Fibroblast of skin of scalp (primary cell): ENCODE results near the gene C15orf40. TPM values are rescaled to one million over a fixed set of nuclear protein-coding genes. Genes with fewer than 3 reads are reported as not detected.
"Not testable (repeated sequence)": the region's sequence is repeated elsewhere in the genome, so short reads cannot be mapped to it uniquely, and the experiment has no call there.

ENCODE experiments used
- DNase-seq: peaks from one replicate; pipeline ENCODE4 v3.0.0-alpha.2; 2013
- polyA plus RNA-seq, 2 experiments: library from polyadenylated mRNA; unstranded; fragments of 120-200 nt; gene quantifications; one replicate each; pipeline ENCODE4 v1.2.1, GENCODE V29; 2013; ENCODE audit not compliant: insufficient read length in 2 of 2

The C15orf40 gene
- polyA plus RNA-seq (2013, experiment 1 of 2; ENCODE audit: insufficient read length): 18.1 TPM
- polyA plus RNA-seq (2013, experiment 2 of 2; ENCODE audit: insufficient read length): 19.1 TPM

DNA sequence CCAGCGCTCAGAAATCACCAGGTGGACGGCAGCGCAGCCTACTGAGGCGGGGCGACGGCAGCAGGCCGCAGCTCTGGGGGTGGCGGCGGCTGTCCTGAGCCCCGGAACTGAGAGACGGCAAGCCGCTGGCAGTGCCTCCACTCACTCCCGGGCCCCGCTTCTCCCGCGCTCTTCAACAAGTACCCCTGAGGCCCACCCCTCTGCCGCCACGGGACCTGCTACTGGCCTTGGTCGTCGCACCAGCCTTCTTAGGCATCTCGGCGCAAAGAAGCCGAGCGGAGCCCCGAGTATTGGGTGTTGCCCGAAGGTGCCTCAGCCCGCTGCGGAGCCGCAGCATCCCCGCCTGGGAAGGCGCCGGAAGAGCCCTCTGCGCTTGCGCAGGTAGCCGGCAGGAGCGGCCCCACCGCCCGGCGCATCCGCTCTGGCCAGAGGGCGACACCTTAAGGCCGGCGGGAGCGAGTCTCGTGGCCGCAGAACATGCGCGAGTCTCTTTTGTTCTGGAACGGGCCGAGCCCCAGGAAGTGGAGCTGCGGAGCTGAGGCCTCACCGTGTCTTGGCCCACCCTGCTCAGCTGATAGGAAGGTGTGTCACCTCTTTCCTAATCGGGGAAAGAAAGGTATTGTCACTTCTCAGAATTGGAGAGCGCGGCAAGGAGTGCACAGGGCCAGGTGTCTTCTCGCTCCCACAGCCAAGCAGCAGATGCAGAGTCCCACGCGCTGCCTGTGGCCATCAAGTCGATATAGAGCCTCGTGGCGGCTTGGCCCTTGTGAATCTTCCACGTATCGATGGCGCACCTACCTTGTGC lies at the start of gene C15orf40:
Gene C15orf40 (minus strand): TSS at position 369 of the 805 bp plus-strand sequence. CDS start 32 bp downstream, at position 337.
- peak; percentile 92 for DNase-seq

DNA sequence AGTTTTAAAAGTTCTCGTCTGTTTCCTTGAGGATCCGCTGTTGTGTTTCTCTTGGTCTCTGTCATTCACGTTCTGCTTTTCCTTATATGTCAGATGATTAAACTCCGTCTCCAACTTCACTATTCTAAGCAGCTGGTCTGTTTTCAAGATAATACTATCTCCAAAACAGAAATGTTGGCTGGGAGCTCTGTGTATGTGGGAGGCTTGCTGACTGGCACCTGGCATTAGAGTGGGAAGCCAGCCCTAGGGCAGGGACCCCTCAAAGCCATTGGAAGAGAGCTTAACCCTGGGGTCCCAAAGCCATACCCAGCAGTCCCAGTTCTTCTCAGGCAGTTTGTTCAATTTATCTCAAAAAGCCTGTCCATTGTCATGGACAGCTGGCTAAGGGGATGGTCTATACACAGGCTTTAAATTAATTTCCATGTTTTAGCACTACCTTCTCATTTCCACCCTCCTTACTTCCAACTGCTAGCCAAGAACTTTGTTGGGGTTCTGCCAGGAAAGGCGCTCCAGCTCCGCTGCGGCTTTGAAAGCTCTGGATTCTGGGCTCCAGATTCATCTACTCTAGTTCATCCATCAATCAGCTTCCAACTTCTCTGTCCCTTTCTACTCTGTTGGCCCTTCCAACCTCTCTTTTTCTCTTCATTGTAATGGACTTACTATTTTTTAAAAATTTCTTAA lies 46.4 kb upstream of the C15orf40 start:
- no peak for DNase-seq

DNA sequence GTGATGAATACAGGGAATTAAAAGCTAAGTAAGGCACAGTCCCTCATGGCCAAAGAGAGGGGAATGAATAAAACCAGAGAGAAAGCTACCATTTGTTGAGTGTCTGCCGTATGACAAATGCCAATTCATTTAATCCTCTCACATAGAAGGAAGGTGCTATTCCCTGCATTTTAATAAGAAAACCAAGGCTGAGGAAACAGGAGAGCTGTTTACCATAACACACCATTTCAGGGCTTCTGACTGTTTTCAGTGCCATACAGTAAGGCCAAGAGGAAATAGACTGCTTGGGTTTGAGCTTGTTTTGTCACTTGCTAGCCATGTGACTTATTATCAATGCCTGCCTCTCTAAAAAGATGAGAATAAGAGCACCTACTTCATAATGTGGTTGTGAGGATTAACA lies 45.6 kb upstream of the C15orf40 start:
- no peak for DNase-seq

DNA sequence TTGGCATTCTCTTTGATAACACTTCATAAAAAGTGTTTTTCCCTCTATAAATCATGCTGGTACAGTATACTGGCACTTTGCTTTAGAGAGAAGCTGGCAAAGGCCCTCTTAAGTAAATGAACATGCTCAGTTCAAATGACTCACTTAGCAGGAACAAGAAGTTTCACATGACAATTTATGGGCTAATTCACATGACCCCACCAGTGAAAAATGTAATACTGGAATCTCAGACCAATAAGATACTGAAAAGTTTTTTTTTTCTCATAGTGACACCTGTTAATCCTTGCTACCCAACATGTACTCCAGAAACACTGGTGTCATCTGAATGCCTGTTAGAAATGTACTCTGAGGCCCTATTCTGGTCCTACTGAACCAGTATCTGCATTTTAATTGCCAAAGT lies 41.7 kb upstream of the C15orf40 start:
- peak; percentile 15 for DNase-seq

DNA sequence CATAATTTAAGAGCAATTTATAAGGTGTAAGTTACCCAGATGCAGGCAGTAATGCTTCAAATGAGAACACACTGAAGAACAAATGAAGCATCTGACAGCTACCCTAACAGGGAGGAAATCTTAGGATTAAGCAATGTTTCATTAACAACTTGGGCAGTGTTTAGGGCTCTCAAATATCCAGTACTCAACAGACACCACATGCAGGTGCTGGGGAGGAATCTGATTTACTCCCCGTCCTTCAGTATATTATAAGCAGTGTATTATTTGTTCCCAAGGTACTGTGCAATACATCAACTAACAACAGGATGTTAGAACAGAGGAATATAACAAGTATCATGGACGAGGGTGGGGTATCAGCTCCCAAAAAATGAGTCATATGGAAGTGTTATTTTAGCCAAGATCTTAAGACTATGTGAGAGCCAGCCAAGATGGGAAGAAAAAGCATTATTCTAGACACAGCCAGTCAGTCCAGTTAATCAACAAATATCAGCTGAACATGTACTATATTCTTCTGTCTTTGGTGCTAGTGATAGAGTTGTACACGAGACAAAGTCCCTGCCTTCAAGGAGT lies 35.2 kb upstream of the C15orf40 start:
- DNase-seq: peak; percentile 33

DNA sequence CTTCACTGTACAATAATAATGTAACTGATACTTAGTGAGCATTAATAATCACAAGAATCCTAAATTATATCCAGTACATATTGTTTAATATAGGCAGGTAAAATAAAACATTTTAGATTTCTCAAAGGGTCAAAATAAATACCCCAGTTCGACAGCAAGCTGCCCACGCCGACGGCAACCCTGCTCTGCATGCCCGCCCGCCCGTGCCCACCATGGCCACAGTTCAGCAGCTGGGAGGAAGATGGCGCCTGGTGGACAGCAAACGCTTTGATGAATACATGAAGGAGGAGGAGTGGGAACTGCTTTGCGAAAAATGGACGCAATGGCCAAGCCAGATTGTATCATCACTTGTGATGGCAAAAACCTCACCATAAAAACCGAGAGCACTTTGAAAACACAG lies 32.7 kb upstream of the C15orf40 start:
- no peak for DNase-seq

DNA sequence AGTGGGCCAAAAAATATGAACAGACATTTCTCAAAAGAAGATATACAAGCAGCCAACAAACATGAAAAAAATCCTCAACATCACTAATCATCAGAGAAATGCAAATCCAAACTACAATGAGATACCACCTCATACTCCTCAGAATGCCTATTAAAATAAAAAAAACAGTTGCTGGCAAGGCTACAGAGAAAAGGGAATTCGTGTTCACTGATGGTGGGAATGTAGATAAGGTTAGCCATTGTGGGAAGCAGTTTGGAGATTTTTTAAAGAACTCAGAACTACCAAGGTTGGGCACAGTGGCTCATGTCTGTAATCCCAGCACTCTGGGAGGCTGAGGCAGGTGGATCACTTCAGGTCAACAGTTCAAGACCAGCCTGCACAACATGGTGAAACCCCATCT lies 27.8 kb upstream of the C15orf40 start:
- no peak for DNase-seq

DNA sequence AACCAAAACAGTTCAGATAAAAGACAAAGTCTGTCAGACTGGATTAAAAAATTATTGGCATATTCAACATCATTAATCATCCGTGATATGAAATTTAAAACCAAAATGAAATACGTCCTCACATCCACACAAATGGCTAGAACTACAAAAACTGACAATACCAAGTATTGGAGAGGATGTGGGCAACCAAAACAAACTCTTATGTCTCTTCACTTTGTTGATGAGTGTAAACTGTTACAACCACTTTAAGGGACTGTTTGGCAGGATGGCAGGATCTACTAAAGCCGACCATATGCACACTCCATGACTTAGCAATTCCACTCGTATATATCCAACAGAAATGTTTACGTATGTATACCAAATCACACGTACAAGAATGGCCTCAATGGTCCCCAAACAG lies 24.8 kb upstream of the C15orf40 start:
- DNase-seq: no peak

DNA sequence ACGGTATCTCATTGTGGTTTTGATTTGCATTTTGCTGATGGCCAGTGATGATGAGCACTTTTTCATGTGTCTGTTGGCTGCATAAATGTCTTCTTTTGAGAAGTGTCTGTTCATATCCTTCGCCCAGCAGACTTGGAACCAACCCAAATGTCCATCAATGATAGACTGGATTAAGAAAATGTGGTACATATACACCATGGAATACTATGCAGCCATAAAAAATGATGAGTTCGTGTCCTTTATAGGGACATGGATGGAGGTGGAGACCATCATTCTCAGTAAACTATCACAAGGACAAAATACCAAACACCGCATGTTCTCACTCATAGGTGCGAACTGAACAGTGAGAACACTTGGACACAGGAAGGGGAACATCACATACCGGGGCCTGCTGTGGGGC lies 19.8 kb upstream of the C15orf40 start:
- not testable (repeated sequence) for DNase-seq

DNA sequence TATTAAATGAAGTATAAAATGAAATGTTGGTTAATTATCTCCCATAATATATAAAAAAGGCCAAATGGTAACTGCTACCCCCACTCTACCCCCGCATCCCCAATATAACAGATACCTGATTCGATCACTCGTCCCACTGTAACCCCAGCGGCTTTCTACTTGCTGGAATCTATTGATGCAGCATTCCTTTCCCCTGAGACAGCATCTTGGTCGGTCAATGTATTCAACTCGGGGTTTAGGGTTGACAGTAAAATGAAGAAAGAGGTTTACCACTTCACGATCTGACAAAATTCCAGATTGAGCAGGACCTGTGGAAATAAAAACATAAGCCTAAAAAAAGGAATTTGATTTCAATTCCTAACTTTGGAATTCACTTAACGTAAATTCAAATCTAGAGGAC lies 18.6 kb upstream of the C15orf40 start:
- DNase-seq: peak; percentile 35

DNA sequence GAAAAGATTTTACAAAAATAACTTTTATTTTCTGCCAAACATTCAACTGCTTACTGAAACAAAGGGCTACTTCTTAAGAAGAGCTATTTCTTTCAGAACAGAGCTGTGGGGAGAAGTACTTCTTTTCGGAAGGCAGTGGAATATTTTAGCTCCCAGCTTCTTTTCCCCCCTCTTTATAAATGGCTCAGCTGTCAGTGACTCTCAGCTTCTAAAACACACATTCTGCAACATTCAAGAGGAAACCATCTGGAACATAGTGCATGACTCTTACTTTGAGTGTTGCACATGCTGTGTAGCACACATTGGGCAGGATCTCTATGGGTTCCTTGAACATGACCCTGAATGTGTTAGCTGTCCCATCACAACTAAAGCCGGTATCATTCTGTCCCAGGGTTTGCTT lies 7.0 kb upstream of the C15orf40 start:
- no peak for DNase-seq

DNA sequence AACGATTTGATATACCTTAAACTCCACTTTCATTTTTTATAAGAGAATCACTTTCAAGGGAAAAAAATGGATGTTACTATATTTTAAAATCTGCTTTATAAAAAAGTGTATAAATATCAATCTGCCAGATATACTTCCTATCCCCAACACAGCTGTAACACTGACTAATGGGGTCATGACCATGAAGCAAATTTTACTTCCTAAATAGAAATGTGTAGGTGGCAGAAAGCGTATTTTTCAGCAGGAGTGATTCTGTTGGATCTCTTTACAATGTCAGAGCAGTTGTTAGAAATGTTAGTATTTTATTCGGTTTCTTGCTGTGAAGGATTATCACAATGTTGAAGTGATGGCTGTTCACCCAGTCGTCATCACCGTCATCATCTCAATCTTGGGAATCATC lies 5.5 kb upstream of the C15orf40 start:
- DNase-seq: no peak

DNA sequence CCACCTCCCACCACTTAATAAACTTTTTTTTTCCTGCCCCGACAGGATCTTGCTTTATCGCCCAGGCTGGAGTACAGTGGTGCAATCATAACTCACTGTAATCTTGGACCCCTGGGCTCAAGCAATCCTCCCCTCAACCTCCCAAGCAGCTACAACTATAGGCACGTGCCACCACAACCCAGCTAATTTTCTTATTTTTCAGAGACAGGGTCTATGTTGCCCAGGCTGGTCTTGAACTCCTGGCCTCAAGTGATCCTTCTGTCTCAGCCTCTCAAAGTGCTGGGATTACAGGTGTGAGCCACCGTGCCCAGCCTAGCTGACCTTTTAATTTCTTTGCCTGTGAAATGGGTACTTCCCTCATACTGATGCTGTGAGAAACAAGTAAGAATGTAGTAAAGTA lies 3.9 kb upstream of the C15orf40 start:
- no peak for DNase-seq

DNA sequence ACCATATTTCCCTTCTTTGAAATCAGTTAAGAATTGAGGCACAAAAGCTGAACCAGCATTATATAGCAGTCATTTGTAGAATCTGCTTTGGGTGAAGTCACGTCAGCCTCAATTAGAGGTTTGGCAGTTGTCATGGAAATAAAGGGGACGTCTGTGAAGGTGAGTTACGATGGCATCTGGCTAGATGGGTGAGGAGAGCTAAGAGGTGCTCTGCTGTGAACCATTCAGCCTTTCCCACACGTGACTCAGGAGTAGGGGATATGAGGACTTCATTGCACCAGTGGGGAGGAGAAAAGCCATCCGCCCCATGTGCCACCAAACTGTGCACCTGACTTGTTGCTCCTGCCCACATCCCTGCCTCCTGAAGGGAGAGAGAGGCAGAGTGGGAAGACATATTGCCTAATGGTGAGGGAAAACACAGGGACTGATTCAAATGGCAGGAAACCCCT lies 2.8 kb upstream of the C15orf40 start:
- DNase-seq: no peak

DNA sequence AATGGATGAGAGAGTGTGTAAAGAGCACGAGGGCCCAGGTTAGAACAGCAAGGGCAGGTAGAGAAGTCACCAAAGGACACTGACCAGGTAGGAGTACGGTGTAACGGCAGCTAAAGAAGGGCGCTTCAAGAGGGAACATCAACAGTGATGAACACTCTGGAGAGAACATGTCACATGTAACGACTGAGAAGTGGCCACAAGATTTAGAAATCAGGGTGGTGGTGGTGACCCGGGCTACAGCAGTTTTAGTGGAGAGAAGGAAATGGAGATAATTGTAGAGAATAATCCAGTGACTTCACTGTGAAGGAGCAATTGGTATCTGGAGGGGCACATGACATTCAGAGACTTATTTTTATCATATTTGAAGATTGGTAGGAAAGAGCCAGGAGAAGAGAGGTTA lies 1.2 kb upstream of the C15orf40 start:
- no peak for DNase-seq

DNA sequence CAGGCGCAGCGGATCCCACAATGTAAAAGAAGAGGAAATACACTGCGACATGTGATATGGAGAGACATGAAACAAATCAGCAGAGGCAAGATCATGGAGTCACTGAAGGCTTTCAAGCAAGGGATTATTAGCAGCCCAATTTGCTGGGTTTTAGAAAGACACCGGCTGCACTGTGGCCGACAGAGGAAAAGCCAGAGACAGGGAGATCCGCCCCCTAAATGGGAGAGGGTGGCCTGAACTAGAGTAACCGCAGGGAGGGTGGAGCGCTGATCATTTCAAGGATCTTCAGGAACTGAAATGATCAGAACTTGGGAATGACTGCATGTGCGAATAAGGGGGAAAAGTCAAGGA lies 612 bp upstream of the C15orf40 start:
- peak; percentile 35 for DNase-seq

DNA sequence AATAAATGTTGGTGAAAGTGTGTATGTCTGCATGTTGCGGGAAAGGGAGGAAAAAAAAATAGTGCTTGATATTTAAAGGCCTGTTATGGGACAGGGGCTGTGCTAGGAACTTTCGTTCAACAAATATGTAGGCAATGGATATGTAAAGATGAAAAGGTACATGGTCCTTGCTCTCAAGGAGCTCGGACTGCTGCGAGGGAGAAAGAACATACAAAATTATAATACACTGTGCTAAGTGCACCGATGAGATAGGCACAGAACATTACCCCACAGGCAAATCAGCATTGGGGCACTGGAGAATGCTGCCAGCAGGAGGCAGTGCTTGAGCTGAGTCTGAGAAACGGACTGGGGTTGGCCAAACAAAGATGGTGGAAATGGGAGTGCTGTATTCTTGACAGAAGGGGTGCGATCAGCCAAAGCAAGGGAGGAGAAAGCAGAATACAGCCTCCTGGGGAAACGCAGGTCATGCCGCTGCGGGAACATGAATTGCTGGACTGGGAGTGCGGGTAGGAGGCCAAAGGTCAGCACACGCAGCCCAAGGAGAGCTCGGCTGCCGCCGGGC lies 649 bp downstream of the C15orf40 start:
- peak; percentile 73 for DNase-seq

DNA sequence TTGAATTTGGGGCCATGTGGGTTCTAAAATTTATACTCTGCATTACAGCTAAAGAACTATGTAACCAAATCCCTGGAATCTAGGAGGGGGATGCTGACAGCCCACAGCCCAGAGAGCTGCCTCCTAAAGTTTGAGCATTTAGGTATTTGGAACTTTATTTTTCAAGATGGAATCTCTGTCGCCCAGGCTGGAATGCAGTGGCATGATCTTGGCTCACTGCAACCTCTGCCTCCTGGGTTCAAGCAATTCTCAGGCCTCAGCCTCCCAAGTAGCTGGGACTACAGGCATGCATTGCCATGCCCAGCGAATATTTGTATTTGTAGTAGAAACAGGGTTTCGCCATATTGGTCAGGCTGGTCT lies 10.8 kb downstream of the C15orf40 start:
- not testable (repeated sequence) for DNase-seq

DNA sequence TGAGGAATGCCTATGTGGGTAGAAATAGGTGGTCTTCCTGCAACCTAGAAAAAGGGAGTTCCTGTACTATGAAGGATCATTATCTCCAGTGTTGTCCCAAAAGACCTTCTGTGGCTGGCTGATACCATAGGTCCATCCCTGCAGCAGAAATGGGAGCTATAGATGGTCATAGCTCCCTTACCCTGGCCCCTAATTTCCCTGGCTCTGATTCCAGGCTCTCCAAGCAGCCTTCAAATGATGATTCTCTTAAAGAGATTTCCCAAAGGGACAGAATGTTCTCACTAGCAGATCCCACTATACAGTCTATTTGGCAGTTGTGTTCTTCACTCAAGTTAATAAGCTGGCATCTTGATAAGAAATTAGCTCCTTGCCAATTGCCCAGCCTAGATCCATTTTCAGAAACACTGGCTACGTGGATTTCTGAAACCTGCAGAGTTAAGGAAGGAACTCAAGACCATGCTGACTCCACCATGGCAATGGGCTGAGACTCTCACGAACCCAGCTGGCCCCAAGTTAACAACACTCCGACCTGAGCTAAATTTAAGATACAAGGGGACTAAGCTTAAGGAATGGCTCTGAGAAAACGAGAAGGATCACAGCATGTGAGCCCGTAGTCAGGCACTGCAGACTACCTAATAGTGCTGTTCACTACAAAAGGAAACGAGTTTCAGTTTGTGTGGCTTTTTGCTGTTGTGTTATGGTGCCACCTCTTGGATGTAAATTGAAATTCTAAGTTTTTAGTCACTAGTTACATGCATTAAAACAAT lies 11.4 kb downstream of the C15orf40 start:
- peak; percentile 65 for DNase-seq

DNA sequence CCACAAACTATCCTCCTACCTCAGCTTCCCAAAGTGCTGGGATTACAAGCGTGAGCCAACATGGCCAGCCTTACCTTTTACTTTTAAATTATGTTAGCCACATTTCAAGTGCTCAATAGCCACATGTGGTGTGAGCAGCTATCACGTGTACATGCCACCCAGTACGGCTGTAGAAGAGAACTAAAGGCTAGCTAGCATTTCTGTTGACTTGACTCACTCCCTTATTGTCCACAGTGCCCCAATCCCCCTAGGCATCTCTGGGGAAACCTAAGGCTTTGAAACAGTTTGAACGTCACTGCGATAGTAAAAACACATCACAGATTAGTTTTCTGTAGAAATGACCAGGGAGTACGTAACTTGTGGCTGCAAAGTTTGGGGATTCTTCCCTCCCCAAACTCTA lies 12.0 kb downstream of the C15orf40 start:
- no peak for DNase-seq

DNA sequence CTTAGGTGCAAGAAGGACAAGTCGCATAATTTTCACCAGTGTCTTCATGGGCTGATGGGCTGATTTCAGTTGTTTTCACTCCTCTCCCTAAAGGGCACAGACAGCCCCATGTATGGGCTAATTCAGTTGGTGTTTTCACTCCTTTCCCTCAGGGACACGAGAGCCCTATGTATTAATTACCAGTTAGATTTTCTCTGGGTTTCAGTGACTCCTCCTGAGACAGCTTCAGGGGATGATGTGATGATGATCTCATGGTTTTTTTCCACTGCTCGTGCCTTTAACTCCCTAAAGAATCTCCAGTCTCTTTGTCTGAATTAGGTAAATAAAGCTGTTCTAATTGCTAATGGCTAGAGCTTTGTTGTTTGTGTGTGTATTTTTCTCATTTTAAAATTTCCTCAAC lies 15.5 kb downstream of the C15orf40 start:
- DNase-seq: no peak

DNA sequence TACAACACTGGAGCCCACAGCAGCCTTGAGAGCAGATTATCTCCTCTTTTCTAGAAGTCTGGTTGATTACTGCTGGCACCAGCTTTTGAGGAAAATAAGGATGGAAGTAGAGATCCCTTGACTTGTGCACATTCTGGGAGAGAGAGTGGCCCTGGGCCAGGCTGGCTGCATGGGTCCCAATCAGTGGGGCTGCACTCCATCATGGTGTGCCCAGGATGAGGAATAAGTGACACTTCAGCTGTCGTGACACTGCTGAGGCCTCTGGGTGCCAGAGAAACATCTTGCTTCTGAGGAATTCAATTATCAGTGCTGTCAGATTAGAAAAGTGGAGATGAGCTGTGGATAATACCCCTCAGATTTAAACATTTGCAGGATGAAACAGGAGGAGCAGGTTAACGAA lies 16.4 kb downstream of the C15orf40 start:
- no peak for DNase-seq

DNA sequence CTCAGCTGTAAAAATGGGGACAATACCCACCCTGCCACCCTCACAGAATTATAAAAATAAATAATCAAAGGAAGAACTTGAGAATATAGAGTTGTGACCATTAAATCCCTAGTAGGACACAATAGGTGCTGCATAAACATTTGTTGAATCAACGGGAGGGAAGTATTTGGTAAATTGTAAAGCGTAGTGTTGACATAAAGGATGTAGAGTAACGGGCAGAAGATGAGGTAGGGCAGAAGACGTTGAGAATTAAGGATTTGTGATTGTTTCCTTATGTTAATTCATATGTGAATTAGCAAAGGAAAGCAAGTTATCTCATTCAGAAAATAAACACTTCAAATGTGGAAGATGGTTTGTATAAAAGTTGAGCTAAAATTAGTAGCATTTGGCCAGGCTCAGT lies 18.3 kb downstream of the C15orf40 start:
- no peak for DNase-seq
